B cell (primary cell): ENCODE measurements around the gene SYTL2. TPM values are rescaled to one million over a fixed set of nuclear protein-coding genes. Genes with fewer than 3 reads are reported as not detected.

ENCODE experiments used
- ATAC-seq: fragments of 200-7000 bp; cut with Tn5 transposase; one replicate; pipeline ENCODE4 v1.10.0; 2021; ENCODE audit warnings: low read depth, mild to moderate bottlenecking, moderate number of reproducible peaks, moderate library complexity
- CTCF ChIA-PET: fragments of 350-600 bp; sonication (Branson Sonifier 250); formaldehyde crosslinking; loops from one replicate; lab custom pipeline; 2021; ENCODE audit warnings: antibody characterized with exemption, inconsistent platforms; lab: Charles Lee
- POLR2A ChIA-PET: fragments of 350-600 bp; sonication (Branson Sonifier 250); formaldehyde crosslinking; loops from one replicate; lab custom pipeline; 2021; ENCODE audit warnings: antibody characterized with exemption; lab: Charles Lee
- DNase-seq: peaks from one replicate; pipeline ENCODE4 v3.0.0; 2013
- H2AFZ ChIP-seq: 2 replicates; pipeline ENCODE4 v1.6.1; 2012; ENCODE audit warnings: mild to moderate bottlenecking, low read depth, low read length; ENCODE audit not compliant: insufficient read depth, poor library complexity, severe bottlenecking
- H3K27ac ChIP-seq, 2 donors: 1 replicate in 1 of 2; 2 replicates in 1 of 2; pipeline ENCODE4 v1.5.1; 2012 to 2013; ENCODE audit warnings: low read length in 2 of 2, mild to moderate bottlenecking in 2 of 2, moderate library complexity in 1 of 2
- H3K27me3 ChIP-seq, 4 experiments: fragments of 200-600 bp in 1 of 4; sonication (generic) in 1 of 4; replicated peaks in 1 of 4; 1 replicate in 2 of 4; 2 replicates in 2 of 4; pipeline versions ENCODE4 v1.6.1 to v1.7.0; 2013 to 2016; ENCODE audit warnings: low read length in 3 of 4, mild to moderate bottlenecking in 2 of 4, mixed read lengths in 1 of 4, moderate library complexity in 1 of 4; ENCODE audit not compliant: insufficient read depth in 4 of 4, control insufficient read depth in 3 of 4; ENCODE audit errors: control extremely low read depth in 1 of 4
- H3K36me3 ChIP-seq, 2 experiments: replicated peaks in 1 of 2; 1 replicate in 1 of 2; 2 replicates in 1 of 2; pipeline versions ENCODE4 v1.6.1 to v1.7.1; 2013; ENCODE audit warnings: low read length in 1 of 2; ENCODE audit not compliant: insufficient read depth in 2 of 2, control insufficient read depth in 1 of 2; ENCODE audit errors: control extremely low read depth in 1 of 2, extremely low read depth in 1 of 2
- H3K4me1 ChIP-seq, 2 donors: fragments of 200-600 bp in 1 of 2; sonication (generic) in 1 of 2; 1 replicate in 1 of 2; 2 replicates in 1 of 2; pipeline versions ENCODE4 v1.5.1 to v1.6.1; 2013 to 2017; ENCODE audit warnings: low read length in 2 of 2; ENCODE audit not compliant: control insufficient read depth in 2 of 2, insufficient read depth in 2 of 2
- H3K4me2 ChIP-seq: replicated peaks from 2 replicates; pipeline ENCODE3; 2012; ENCODE audit warnings: mild to moderate bottlenecking, low read depth, low read length; ENCODE audit not compliant: poor library complexity, severe bottlenecking
- H3K4me3 ChIP-seq, 5 experiments: fragments of 200-600 bp in 1 of 5; sonication (generic) in 1 of 5; 1 replicate in 3 of 5; 2 replicates in 2 of 5; pipeline versions ENCODE4 v1.5.1 to v1.7.0; 2011 to 2016; ENCODE audit warnings: low read length in 4 of 5, mild to moderate bottlenecking in 4 of 5, low read depth in 2 of 5, control low read depth in 1 of 5, moderate library complexity in 1 of 5; ENCODE audit not compliant: insufficient read depth in 1 of 5; ENCODE audit errors: control extremely low read depth in 1 of 5, extremely low read depth in 1 of 5
- H3K79me2 ChIP-seq: fragments of 200-600 bp; sonication (generic); one replicate; pipeline ENCODE4 v1.6.0; 2016; ENCODE audit warnings: low read length; ENCODE audit not compliant: control insufficient read depth, insufficient read depth
- H3K9ac ChIP-seq: fragments of 200-600 bp; sonication (generic); 2 replicates; pipeline ENCODE4 v1.6.1; 2017; ENCODE audit warnings: mild to moderate bottlenecking, low read length, moderate library complexity
- H3K9me3 ChIP-seq, 3 donors: one replicate each; pipeline versions ENCODE4 v1.6.1 to v1.7.1; 2013; ENCODE audit warnings: low read length in 2 of 3; ENCODE audit not compliant: control insufficient read depth in 2 of 3, insufficient read depth in 1 of 3; ENCODE audit errors: control extremely low read depth in 1 of 3
- H4K20me1 ChIP-seq: 2 replicates; pipeline ENCODE4 v1.6.0; 2012; ENCODE audit warnings: mild to moderate bottlenecking, low read length; ENCODE audit not compliant: insufficient read depth, control insufficient read depth, poor library complexity, severe bottlenecking
- H3K27ac Mint-ChIP-seq: one replicate; pipeline ENCODE4 v1.8.0; 2021; ENCODE audit warnings: mixed read lengths
- H3K27me3 Mint-ChIP-seq: one replicate; pipeline ENCODE4 v1.8.0; 2021; ENCODE audit warnings: mixed read lengths
- H3K4me1 Mint-ChIP-seq: one replicate; pipeline ENCODE4 v1.8.0; 2021; ENCODE audit warnings: mixed read lengths
- H3K4me3 Mint-ChIP-seq: one replicate; pipeline ENCODE4 v1.8.0; 2021; ENCODE audit warnings: mixed read lengths
- H3K9me3 Mint-ChIP-seq: one replicate; pipeline ENCODE4 v1.8.0; 2022; ENCODE audit warnings: mixed read lengths; ENCODE audit not compliant: insufficient read depth
- CTCF ChIP-seq: fragments of 200-600 bp; IDR thresholded peaks from one replicate; pipeline ENCODE4 v1.8.0; 2022; ENCODE audit warnings: antibody characterized with exemption, mild to moderate bottlenecking
- EZH2 ChIP-seq: IDR thresholded peaks from 2 replicates; pipeline ENCODE4 v1.6.1; 2012; ENCODE audit warnings: borderline replicate concordance, low read depth, mild to moderate bottlenecking, moderate library complexity, low read length; ENCODE audit not compliant: insufficient read depth, poor library complexity, severe bottlenecking
- WGBS: methylation state at CpG from one replicate; pipeline ENCODE4 v1.1.5; 2013; ENCODE audit warnings: missing lambda C conversion rate; ENCODE audit not compliant: insufficient coverage; 5-methylcytosine and 5-hydroxymethylcytosine counted together
- intact Hi-C: fragments of 100-400 bp; cut with micrococcal nuclease; formaldehyde crosslinking; loops from one replicate; pipeline ENCODE4 v1.10.0; 2022
- polyA plus RNA-seq: library from polyadenylated mRNA; depleted of rRNA; stranded (reverse); fragments of >200 nt; gene quantifications from 2 replicates; pipeline ENCODE4 v1.2.3, GENCODE V29; 2012
- total RNA-seq, 2 donors: library from RNA; stranded (reverse); fragments of 120-200 nt in 1 of 2; gene quantifications; 1 replicate in 1 of 2; 2 replicates in 1 of 2; pipeline versions ENCODE4 v1.2.3 to v1.2.4, GENCODE V29; 2013 to 2022

The SYTL2 gene
- total and polyA plus RNA-seq, 2 donors (not counting 1 experiment from before 2014, with no cell fraction given), result 0.86 to 2.9 TPM

GRCh38 chr11:85806016-85806415 is 4.9 kb downstream of the SYTL2 start:
- Histone ChIP-seq H3K4me3 (no peak overlapping the region), H3K27ac (no peak overlapping the region), H3K4me1 (peaks cover 11 to 18% of the 10 kb centered on the region in 2 donors), H3K9me3 (no peaks in the 10 kb centered on the region), H3K79me2 (no peaks in the 10 kb centered on the region), H4K20me1 (no peaks in the 10 kb centered on the region), H3K4me2 (no peak overlapping the region), H3K27me3 (peaks cover 0 to 13% (median 0%) of the 10 kb centered on the region in 4 experiments), H3K9ac (no peak overlapping the region), H3K36me3 (no peaks in the 10 kb centered on the region), H2AFZ (no peak overlapping the region)
- CTCF ChIA-PET, result interaction anchor here (1.4 kb wide), 1 partner anchor 49 kb away, joined by 3 read pairs; the partner anchor contains the start of gene CCDC83
- POLR2A ChIA-PET, result no interaction called here
- DNase-seq (no peak), ATAC-seq (no peak)
- Mint-ChIP-seq H3K9me3 (no peaks in the 10 kb centered on the region), H3K4me3 (no peak overlapping the region), H3K27ac (no peak overlapping the region), H3K4me1 (peaks cover 18% of the 10 kb centered on the region), H3K27me3 (peaks cover 4% of the 10 kb centered on the region)
- TF ChIP-seq CTCF (no peak), EZH2 (no peak)
- intact Hi-C loops, result no loop called here

- H4K20me1 ChIP-seq, result no peaks in the 10 kb centered on the region
- no peak overlapping the region for H2AFZ ChIP-seq
- peaks cover 10% of the 10 kb centered on the region for H3K27me3 Mint-ChIP-seq
- 89% methylated on average over 1 of the region's 1 CpG for WGBS
- H3K9me3 ChIP-seq, result no peaks in the 10 kb centered on the region
- H3K79me2 ChIP-seq, result no peaks in the 10 kb centered on the region
- TF ChIP-seq CTCF, result no peak
- no peak overlapping the region for H3K27ac ChIP-seq
- H3K4me1 ChIP-seq, result peaks cover 8 to 14% of the 10 kb centered on the region in 2 donors
- H3K27me3 ChIP-seq, result peaks cover 0 to 7% (median 0%) of the 10 kb centered on the region in 4 experiments
- intact Hi-C loops, result no loop called here
- H3K9me3 Mint-ChIP-seq, result no peaks in the 10 kb centered on the region
- H3K4me1 Mint-ChIP-seq, result peaks cover 16% of the 10 kb centered on the region
- ChIA-PET CTCF (no interaction called here), POLR2A (no interaction called here)
- no peak overlapping the region for H3K27ac Mint-ChIP-seq
- H3K4me2 ChIP-seq, result no peak overlapping the region
- no peak overlapping the region for H3K4me3 ChIP-seq
- DNase-seq (no peak), ATAC-seq (no peak)
- H3K4me3 Mint-ChIP-seq, result no peak overlapping the region
- no peak overlapping the region for H3K9ac ChIP-seq
- no peaks in the 10 kb centered on the region for H3K36me3 ChIP-seq
Observed at GRCh38 chr11:85805387-85805786, 5.6 kb downstream of the SYTL2 start.
